22Rv1 (cell line): Measurements from ENCODE around the gene KLK1.

ENCODE experiments used
- ZFX ChIP-seq: fragments of 450-650 bp; IDR thresholded peaks from 2 replicates; pipeline ENCODE4 v1.6.1; 2017; ENCODE audit warnings: antibody characterized with exemption, borderline replicate concordance
- TF ChIP-seq, protein P1 (sequence below): fragments of 450-650 bp; IDR thresholded peaks from 2 replicates; pipeline ENCODE4 v1.5.1; 2017; ENCODE audit warnings: mild to moderate bottlenecking

DNA sequence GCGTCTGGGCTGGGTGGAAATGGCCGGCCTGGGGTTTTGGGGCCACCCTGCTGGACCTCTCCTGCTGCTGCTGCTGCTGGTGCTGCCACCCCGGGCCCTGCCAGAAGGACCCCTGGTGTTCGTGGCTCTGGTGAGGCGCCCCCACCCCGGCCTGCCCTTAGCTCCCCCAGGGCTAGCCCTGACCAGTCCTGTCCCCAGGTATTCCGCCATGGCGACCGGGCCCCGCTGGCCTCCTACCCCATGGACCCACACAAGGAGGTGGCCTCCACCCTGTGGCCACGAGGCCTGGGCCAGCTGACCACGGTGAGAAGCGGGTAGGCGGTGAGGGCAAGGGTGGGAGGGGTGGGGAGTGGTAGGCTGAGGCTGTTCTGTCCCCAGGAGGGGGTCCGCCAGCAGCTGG is 33.2 kb downstream of the KLK1 start, which contains the start of gene ACP4:
- TF ChIP-seq, protein P1, sequence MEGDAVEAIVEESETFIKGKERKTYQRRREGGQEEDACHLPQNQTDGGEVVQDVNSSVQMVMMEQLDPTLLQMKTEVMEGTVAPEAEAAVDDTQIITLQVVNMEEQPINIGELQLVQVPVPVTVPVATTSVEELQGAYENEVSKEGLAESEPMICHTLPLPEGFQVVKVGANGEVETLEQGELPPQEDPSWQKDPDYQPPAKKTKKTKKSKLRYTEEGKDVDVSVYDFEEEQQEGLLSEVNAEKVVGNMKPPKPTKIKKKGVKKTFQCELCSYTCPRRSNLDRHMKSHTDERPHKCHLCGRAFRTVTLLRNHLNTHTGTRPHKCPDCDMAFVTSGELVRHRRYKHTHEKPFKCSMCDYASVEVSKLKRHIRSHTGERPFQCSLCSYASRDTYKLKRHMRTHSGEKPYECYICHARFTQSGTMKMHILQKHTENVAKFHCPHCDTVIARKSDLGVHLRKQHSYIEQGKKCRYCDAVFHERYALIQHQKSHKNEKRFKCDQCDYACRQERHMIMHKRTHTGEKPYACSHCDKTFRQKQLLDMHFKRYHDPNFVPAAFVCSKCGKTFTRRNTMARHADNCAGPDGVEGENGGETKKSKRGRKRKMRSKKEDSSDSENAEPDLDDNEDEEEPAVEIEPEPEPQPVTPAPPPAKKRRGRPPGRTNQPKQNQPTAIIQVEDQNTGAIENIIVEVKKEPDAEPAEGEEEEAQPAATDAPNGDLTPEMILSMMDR: no peak
- no peak for TF ChIP-seq ZFX
